Body of pancreas (tissue), 4 donors: ENCODE data around the gene GCH1. TPM values are rescaled to one million over a fixed set of nuclear protein-coding genes. Genes with fewer than 3 reads are reported as not detected.
"Not testable (repeated sequence)": the region's sequence is repeated elsewhere in the genome, so short reads cannot be mapped to it uniquely, and the experiment has no call there.

Experiments used
- ATAC-seq: fragments of 150-250 bp; one replicate; pipeline ENCODE4 v1.9.1; 2016
- DNase-seq, 4 donors: peaks; one replicate each; pipeline ENCODE4 v3.0.0-alpha.2; 2019
- H3K27ac ChIP-seq, 4 donors: fragments of 200-600 bp; sonication (generic); 1 replicate in 3 of 4; 2 replicates in 1 of 4; pipeline versions ENCODE4 v1.5.1 to v1.6.1; 2016 to 2019; ENCODE audit warnings: mild to moderate bottlenecking in 1 of 4, mixed read lengths in 1 of 4, moderate library complexity in 1 of 4
- H3K27me3 ChIP-seq, 2 donors: fragments of 200-600 bp; sonication (generic); one replicate each; pipeline ENCODE4 v1.6.0; 2016; ENCODE audit warnings: mild to moderate bottlenecking in 1 of 2
- H3K36me3 ChIP-seq, 2 donors: fragments of 200-600 bp; sonication (generic); replicated peaks in 1 of 2; 2 replicates each; pipeline ENCODE4 v1.5.1; 2016; ENCODE audit warnings: low read depth in 2 of 2; ENCODE audit not compliant: insufficient read depth in 1 of 2
- H3K4me1 ChIP-seq: fragments of 200-600 bp; sonication (generic); one replicate; pipeline ENCODE4 v1.6.0; 2016
- H3K4me3 ChIP-seq, 2 donors: fragments of 200-600 bp; sonication (generic); 1 replicate in 1 of 2; 2 replicates in 1 of 2; pipeline ENCODE4 v1.5.1; 2016 to 2019
- H3K9me3 ChIP-seq, 3 donors: fragments of 200-600 bp; sonication (generic); 1 replicate in 2 of 3; 2 replicates in 1 of 3; pipeline ENCODE4 v1.5.1; 2016
- POLR2A ChIP-seq, 3 donors: fragments of 450-650 bp; IDR thresholded peaks; one replicate each; pipeline ENCODE4 v1.6.1; 2016; ENCODE audit warnings: antibody characterized with exemption in 3 of 3, mild to moderate bottlenecking in 2 of 3
- WGBS, 2 donors: methylation state at CpG; one replicate each; pipeline ENCODE4 v1.1.5; 2017; 5-methylcytosine and 5-hydroxymethylcytosine counted together
- intact Hi-C: fragments of 100-400 bp; cut with DNase I; formaldehyde crosslinking; loops from one replicate; pipeline ENCODE4 v1.15.1; 2023
- total RNA-seq, 2 donors: library from RNA; depleted of rRNA; stranded (reverse); fragments of >200 nt; gene quantifications; one replicate each; pipeline ENCODE4 v1.1.0, GENCODE V29; 2016
- TF ChIP-seq, protein P1 (sequence below), 7 experiments: fragments of 450-650 bp in 4 of 7; fragments of 200-600 bp in 3 of 7; sonication (generic) in 3 of 7; IDR thresholded peaks; one replicate each; pipeline ENCODE4 v1.5.1; 2016 to 2019; ENCODE audit warnings: antibody characterized with exemption in 7 of 7

GCH1 gene
- total RNA-seq, 2 donors from 2014 or later, result 6.0 to 11.9 TPM

DNA sequence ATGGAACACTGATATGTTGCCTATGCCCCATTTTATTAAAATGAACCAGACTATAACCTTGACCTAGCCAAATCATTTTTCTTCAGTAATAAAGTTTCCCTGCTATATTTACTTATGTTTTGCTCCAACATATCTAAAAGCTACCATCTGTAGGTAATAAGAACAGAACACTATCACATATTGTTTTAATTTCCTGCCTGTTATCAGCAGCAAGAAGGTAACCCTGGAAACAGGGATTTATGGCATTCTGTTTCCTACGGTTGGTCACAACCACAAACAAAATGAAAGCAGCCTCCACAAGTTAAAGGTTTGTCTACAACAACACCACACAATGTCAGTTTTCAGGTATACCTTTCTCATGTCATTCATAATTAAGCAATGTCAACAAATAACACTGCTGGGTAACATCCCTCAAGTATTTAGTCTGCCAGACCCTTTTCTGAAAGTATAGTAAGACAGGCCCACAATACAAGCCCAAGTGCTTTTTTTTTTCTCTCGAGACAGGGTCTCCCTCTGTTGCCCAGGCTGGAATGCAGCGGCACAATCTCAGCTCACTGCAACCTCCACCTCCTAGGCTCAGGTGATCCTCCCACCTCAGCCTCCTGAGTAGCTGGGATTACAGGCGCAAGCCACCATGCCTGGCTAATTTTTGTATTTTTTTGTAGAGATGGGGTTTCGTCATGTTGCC, 25.5 kb downstream of the GCH1 start:
- 68 to 75% methylated on average over 5 of the region's 5 CpGs for WGBS, 2 donors
- ATAC-seq (peak; percentile 80), DNase-seq (no peak)
- intact Hi-C loops, result no loop called here
- H3K36me3 ChIP-seq, result no peaks in the 10 kb centered on the region
- peaks cover 5% of the 10 kb centered on the region for H3K4me1 ChIP-seq
- H3K27me3 ChIP-seq, result no peaks in the 10 kb centered on the region
- TF ChIP-seq POLR2A (IDR thresholded peaks at IDR 0.05), result no peak
- TF ChIP-seq, protein P1, sequence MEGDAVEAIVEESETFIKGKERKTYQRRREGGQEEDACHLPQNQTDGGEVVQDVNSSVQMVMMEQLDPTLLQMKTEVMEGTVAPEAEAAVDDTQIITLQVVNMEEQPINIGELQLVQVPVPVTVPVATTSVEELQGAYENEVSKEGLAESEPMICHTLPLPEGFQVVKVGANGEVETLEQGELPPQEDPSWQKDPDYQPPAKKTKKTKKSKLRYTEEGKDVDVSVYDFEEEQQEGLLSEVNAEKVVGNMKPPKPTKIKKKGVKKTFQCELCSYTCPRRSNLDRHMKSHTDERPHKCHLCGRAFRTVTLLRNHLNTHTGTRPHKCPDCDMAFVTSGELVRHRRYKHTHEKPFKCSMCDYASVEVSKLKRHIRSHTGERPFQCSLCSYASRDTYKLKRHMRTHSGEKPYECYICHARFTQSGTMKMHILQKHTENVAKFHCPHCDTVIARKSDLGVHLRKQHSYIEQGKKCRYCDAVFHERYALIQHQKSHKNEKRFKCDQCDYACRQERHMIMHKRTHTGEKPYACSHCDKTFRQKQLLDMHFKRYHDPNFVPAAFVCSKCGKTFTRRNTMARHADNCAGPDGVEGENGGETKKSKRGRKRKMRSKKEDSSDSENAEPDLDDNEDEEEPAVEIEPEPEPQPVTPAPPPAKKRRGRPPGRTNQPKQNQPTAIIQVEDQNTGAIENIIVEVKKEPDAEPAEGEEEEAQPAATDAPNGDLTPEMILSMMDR (IDR thresholded peaks at IDR 0.05), result no peak
- no peak overlapping the region for H3K4me3 ChIP-seq
- no peaks in the 10 kb centered on the region for H3K9me3 ChIP-seq
- peak overlapping the region in 1 of 4 donors; percentile 22 for H3K27ac ChIP-seq

- ATAC-seq, intact Hi-C loops, H3K27ac ChIP-seq, H3K36me3 ChIP-seq, DNase-seq, H3K9me3 ChIP-seq, H3K27me3 ChIP-seq, H3K4me3 ChIP-seq, H3K4me1 ChIP-seq: not testable (repeated sequence)
- 95 to 96% methylated on average over 2 of the region's 2 CpGs for WGBS, 2 donors
Measured at GRCh38 chr14:54875648-54876047, 27.0 kb downstream of the GCH1 start.

DNA sequence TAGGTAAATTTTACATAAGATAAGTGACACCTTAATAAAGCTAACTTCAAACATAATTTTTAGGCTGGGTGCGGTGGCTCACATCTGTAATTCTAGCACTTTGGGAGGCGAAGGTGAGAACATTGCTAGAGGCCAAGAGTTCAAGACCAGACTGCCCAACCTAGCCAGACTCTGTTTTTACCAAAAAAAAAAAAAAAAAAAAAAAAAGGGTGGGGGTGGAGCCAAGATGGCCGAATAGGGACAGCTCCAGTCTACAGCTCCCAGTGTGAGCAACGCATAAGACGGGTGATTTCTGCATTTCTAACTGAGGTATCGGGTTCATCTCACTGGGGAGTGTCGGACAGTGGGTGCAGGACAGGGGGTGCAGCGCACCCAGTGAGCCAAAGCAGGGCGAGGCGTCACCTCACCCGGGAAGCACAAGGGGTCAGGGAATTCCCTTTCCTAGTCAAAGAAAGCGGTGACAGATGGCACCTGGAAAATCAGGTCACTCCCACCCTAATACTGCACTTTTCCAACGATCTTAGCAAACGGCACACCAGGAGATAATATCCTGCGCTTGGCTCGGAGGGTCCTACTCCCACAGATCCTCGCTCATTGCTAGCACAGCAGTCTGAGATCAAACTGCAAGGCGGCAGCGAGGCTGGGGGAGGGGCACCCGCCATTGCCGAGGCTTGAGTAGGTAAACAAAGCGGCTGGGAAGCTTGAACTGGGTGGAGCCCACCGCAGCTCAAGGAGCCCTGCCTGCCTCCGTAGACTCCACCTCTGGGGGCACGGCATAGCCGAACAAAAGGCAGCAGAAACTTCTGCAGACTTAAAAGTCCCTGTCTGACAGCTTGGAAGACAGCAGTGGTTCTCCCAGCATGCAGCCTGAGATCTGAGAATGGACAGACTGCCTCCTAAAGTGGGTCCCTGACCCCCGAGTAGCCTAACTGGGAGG, 32.2 kb downstream of the GCH1 start:
- H3K27me3 ChIP-seq, H3K4me1 ChIP-seq, H3K36me3 ChIP-seq, H3K9me3 ChIP-seq, intact Hi-C loops, ATAC-seq: not testable (repeated sequence)
- 31 to 48% methylated on average over 18 to 27 of the region's 27 CpGs for WGBS, 2 donors
- peak overlapping the region in 3 of 4 donors; percentile 29 to 33 (median 33) for H3K27ac ChIP-seq
- TF ChIP-seq POLR2A (IDR thresholded peaks at IDR 0.05), result peak in 2 of 3 donors; percentile 20 to 25
- peak; percentile 13 to 53 (median 38) for DNase-seq
- peak overlapping the region; percentile 17 to 61 for H3K4me3 ChIP-seq

DNA sequence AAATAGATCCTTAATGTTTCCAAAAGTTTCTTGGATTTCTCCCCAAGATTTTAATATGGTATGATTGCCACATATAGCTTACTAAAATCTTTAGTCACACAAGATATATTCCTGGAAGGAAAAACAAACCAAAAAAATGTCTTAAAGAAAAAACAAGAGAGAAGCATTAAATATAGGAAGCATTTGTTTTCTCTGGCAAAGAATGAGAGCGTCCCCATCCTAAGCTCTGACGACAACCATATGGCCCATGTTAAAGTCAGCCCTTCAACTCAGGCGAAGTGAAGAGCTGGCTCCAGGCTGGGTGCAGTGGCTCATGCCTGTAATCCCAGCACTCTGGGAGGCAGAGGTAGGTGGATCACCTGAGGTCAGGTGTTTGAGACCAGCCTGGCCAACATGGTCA, 35.6 kb downstream of the GCH1 start:
- 91 to 92% methylated on average over 3 of the region's 3 CpGs for WGBS, 2 donors
- H3K27ac ChIP-seq, result no peak overlapping the region

GRCh38 chr14:54866588-54866987, 36.0 kb downstream of the GCH1 start:
- 85 to 95% methylated on average over 4 of the region's 4 CpGs for WGBS, 2 donors
- no peak for DNase-seq
- no peaks in the 10 kb centered on the region for H3K9me3 ChIP-seq
- H3K4me1 ChIP-seq, result no peaks in the 10 kb centered on the region
- ATAC-seq, result no peak
- H3K4me3 ChIP-seq, result no peak overlapping the region
- no peak overlapping the region for H3K27ac ChIP-seq
- intact Hi-C loops, result no loop called here
- no peak for TF ChIP-seq POLR2A (IDR thresholded peaks at IDR 0.05)
- TF ChIP-seq, protein P1 (IDR thresholded peaks at IDR 0.05), result no peak
- H3K36me3 ChIP-seq, result no peaks in the 10 kb centered on the region
- no peaks in the 10 kb centered on the region for H3K27me3 ChIP-seq

More for the DNA sequence above, 35.6 kb downstream of the GCH1 start:
- H3K27me3 ChIP-seq, result no peaks in the 10 kb centered on the region
- intact Hi-C loops, result no loop called here
- no peak overlapping the region for H3K4me3 ChIP-seq
- H3K36me3 ChIP-seq, result no peaks in the 10 kb centered on the region
- DNase-seq, result no peak
- no peak for ATAC-seq
- H3K4me1 ChIP-seq, result no peaks in the 10 kb centered on the region
- TF ChIP-seq POLR2A (IDR thresholded peaks at IDR 0.05), result no peak
- TF ChIP-seq, protein P1 (IDR thresholded peaks at IDR 0.05), result no peak
- H3K9me3 ChIP-seq, result no peaks in the 10 kb centered on the region
